Measurements from ENCODE around the gene HNRNPH1. TPM values are rescaled to one million over a fixed set of nuclear protein-coding genes. Genes with fewer than 3 reads are reported as not detected.
"Not testable (repeated sequence)": the region's sequence is repeated elsewhere in the genome, so short reads cannot be mapped to it uniquely, and the experiment has no call there.

Gene HNRNPH1
- polyA plus RNA-seq, 12 donors: 408 to 10,550 (median 674) TPM

GRCh38 chr5:179633501-179634369 lies 10.3 kb upstream of the HNRNPH1 start:
- not testable (repeated sequence) for DNase-seq

DNA sequence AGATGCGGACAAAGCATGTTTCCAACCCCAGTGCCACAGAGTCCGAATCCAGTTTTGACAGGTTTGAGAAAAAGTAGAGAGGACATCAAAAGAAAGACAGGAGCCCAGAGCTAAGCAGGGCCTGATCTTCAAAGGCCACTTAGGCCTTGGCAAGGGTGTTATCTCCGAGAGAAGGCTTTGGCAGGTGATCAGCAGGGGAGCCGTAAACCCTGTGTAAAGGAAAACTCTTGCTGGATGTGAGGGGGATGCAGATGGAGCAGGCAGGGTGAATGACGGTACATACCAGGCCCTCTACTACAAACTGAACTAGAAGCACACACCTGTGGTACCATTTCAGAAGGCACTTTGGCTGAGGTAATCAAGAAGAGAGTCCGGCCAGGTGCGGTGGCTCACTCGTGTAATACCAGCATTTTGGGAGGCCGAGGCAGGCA lies 1.4 kb upstream of the HNRNPH1 start:
- DNase-seq: no peak

GRCh38 chr5:179623906-179624741 lies 653 bp upstream of the HNRNPH1 start:
- no peak for DNase-seq

DNA sequence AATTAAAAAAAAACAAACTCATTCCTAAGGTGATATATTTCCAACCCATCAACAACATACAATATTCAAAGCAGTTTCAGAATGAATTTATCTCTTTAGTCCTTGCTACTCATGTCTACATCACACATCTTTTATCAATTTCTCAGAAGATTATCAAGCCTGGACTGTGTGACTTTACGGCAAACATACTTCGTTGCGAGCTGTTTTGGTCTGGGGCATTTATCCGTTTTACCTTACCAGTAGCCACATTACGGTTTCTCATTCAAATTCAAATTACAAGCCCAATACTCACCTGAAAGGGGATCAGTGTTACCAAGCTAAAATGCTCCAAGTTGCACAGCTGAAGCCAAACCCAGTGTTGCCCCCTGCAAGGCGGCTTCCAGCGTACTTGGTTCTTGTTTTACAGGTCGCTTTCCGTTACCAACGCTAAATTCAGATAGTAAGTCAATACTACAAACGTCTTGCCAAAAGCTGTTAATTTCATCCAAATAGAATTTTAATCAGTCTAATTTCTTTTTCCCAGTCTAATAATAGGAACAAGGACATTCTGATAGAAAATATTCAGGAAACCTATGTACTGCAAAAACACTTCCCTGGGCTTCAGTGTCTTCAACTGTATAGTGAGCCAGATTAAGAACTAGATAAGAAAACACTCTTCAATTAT lies 1.8 kb downstream of the HNRNPH1 start:
- no peak for DNase-seq

DNA sequence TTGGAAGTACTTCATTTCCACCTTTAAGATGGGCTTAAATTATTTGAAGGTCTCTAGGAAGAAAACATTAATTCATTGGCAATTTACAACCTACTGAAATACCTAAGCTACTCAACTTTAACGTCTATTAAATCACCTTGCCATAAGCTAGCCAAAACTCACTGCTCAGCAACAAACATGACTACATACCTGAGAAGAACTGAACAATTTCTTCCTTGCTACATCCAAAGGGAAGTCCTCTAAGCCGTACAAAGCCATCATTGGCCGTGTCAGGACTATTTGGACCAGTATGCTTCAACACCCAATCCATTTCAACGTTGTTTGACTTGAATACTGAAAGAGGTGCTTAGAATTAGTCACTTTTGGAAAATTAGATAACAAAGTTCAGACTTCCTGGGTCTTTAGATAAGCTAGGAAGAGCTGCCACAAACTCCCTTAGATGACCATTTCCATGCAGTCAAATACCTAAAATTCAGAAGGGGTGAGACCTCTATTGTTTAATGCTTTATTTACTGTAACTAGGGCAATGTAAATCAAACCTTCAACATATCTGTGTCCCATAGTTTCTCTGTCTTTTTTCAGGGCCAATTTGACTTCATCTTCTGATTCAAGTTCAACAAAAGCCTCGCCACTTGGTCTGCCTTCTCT lies 2.6 kb downstream of the HNRNPH1 start:
- no peak for DNase-seq

- DNase-seq: no peak
These were observed 3.2 kb downstream of the HNRNPH1 start for GRCh38 chr5:179620293-179620692.

- DNase-seq: no peak
These were observed 3.7 kb downstream of the HNRNPH1 start for GRCh38 chr5:179619776-179620175.

GRCh38 chr5:179618923-179619554 lies 4.4 kb downstream of the HNRNPH1 start:
- DNase-seq: no peak

DNA sequence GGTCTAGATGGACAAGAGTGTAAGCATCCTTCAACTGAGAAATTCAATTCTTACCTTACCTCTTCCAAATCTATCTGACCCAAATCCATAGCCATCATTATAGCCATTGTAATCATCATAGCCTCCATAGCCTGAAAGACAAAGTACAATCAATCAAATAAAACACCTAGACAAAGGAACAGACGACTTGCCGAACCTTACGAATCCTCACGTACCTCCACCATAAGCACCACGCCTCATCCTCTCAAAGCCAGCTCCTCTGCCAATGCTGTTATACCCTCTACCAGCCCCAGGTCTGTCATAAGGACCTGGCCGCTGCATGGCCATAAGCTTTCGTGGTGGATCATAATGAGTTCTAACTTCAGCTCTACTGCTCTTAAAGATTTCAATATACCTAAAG lies 5.5 kb downstream of the HNRNPH1 start:
- no peak for DNase-seq

DNA sequence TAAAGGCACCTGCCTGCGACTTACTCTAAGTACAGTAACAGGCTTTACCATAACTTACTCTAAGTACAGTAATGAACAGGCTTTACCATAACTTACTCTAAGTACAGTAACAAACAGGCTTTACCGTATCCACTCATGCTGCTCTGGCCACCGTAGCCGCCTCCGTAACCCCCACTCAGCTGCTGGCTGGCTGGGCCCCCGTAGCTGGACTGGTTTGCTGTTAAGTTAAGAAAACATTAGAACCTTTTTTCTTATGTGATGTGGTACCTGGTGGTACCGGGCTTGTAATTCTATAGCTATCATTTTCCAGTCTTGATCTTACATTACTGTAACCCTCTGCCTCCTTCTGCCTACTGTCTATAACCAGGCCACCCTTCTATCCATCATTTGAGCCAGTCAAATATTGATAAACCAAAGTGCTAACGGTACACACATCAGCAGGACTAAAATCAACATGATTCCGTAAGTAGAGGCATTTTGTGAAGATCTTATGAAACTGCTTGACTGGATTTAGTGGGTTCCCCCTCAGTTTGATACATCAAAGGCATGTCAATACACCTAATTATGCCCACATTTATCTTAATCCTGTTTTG lies 7.4 kb downstream of the HNRNPH1 start:
- DNase-seq: no peak

GRCh38 chr5:179615203-179615602 lies 8.3 kb downstream of the HNRNPH1 start:
- no peak for DNase-seq

- DNase-seq: no peak
These were observed 8.7 kb downstream of the HNRNPH1 start for GRCh38 chr5:179614745-179615144.

GRCh38 chr5:179613460-179614071 lies 9.9 kb downstream of the HNRNPH1 start:
- DNase-seq: no peak

- no peak for DNase-seq
These were observed 10.7 kb downstream of the HNRNPH1 start for GRCh38 chr5:179612577-179613459.

GRCh38 chr5:179610903-179611265 lies 12.6 kb downstream of the HNRNPH1 start:
- no peak for DNase-seq

DNA sequence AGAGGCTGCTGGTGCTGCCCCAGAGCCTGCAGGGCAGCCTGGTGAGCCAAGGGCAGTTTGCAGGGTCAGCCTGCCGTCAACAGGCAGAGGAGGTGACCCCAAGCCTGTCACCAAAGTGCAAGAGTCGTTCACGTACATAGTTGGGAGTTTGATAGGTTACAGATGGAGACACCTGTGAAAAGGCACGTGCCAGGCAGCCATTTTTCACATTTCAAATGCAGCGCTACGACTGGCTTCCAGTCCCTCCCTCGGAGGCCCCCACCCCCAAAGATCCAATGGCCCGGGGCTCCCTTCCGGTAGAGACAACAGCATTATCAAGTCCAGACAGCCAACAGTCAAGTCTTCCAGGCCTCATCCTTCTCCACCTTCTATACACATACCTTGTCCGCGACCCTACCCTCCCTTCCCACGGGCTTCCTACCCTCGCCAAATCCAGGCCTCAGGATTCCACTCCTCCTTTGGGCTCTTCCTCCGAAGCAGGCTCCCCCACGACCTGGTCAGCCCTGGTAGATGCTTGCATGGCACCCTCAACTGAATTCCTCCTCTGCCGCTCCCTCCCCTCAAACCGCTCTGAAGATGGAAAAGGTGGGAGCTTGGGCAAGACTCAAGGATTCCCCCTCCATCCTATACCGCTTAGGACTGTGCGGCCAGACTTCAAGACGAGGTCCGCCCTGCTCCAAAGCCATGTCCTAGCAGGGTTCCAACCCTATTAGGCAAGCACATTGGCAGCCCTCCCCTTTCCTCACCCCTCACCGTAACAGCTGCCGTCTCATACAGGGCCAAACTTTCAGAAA lies 13.2 kb downstream of the HNRNPH1 start:
- no peak for DNase-seq

GRCh38 chr5:179609834-179610108 lies 13.7 kb downstream of the HNRNPH1 start:
- DNase-seq: no peak

- DNase-seq: no peak
These were observed 15.3 kb downstream of the HNRNPH1 start for GRCh38 chr5:179608131-179608581.
